Measurements from ENCODE around the gene DNHD1.

The DNHD1 gene

DNA sequence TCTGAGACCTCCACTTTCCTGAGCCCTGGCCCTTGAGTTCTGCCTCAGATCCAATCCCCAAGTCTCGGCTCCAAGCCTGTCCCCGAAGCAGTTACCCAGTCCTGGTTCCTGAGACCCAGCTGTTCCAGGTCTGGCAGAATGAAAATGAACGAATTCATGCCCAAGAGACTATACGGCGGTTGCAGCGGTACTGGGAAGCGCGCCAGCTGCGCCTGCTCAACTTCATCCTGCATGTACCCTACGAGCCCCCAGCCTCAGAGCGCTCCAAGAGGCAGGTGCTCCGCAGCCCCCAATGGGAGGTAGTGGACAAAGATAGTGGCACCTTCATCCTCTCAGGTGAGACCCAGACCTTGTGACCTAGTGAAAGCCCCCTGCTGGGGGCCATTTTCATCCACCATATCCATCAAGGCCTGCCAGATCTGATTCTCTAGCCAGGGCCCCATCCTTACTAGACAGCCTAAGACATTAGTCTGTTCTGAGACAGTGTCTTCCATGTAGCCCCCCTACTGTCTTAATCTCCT lies 42.7 kb downstream of the DNHD1 start:
- Histone ChIP-seq H3K4me3 (ENCODE audit: low read length) (no peak overlapping the region), H3K27me3 (ENCODE audit: insufficient read depth, low read length) (no peaks in the 10 kb centered on the region), H3K9ac (ENCODE audit: low read depth, low read length) (no peak overlapping the region), H3K4me1 (ENCODE audit: insufficient read depth, low read length) (0 out of 2 replicates have a peak, but pooled peaks cover 3% of the 10 kb centered on the region), H3K36me3 (ENCODE audit: insufficient read depth, low read length) (no peaks in the 10 kb centered on the region), H3K27ac (ENCODE audit: low read depth, low read length) (no peak overlapping the region), H3K9me3 (ENCODE audit: insufficient read depth, low read depth, low read length) (no peaks in the 10 kb centered on the region)
- WGBS: 97% methylated on average over 12 of the region's 12 CpGs

DNA sequence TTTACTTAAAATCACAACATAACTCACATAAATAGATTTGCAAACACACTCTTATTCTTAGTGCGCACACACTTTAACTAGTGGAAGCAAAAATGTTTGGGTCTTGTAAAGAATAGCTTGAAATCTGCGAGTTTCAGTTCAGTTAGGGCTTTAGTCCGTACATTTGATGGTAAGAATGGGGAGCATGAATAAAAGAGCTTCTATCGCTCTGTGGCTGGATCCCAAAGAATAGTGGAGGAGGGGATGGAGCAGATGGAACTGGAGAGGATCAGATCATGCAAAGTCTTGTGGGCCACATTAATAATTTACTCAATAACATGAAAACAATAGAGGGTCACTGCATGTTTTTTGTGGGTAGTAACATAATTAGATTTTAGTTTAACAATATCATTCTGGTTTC lies 44.3 kb downstream of the DNHD1 start:
- no peaks in the 10 kb centered on the region for H3K27me3 ChIP-seq (ENCODE audit: insufficient read depth, low read length)

DNA sequence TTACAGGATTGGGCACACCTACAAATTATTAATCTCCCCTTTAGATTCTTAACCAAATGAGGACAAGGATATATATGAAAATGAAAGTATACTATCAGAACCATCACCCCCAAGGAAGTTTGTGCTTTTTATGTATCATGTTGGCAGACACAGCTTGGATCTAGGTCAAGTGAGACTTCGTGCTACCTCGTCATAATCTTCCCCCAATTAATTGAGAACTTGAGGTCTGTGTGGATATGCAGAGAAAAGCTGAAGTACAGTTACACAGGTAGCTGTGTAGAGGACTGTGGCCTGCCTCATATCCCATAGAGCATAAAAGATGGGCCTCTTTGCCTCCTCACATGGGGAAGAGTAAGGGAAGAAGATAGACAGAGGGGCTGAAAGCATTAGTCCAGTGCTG lies 45.6 kb downstream of the DNHD1 start:
- 92% methylated on average over 2 of the region's 2 CpGs for WGBS
- H3K9ac ChIP-seq (ENCODE audit: low read depth, low read length): no peak overlapping the region
- H3K36me3 ChIP-seq (ENCODE audit: insufficient read depth, low read length): no peaks in the 10 kb centered on the region
- no peak overlapping the region for H3K27ac ChIP-seq (ENCODE audit: low read depth, low read length)
- no peaks in the 10 kb centered on the region for H3K9me3 ChIP-seq (ENCODE audit: insufficient read depth, low read depth, low read length)
- H3K4me3 ChIP-seq (ENCODE audit: low read length): no peak overlapping the region
- 0 out of 2 replicates have a peak, but pooled peaks cover 3% of the 10 kb centered on the region for H3K4me1 ChIP-seq (ENCODE audit: insufficient read depth, low read length)
- H3K27me3 ChIP-seq (ENCODE audit: insufficient read depth, low read length): no peaks in the 10 kb centered on the region

More for the DNA sequence above, 44.3 kb downstream of the DNHD1 start:
- H3K4me1 ChIP-seq (ENCODE audit: insufficient read depth, low read length): 0 out of 2 replicates have a peak, but pooled peaks cover 3% of the 10 kb centered on the region
- no peaks in the 10 kb centered on the region for H3K36me3 ChIP-seq (ENCODE audit: insufficient read depth, low read length)
- no peaks in the 10 kb centered on the region for H3K9me3 ChIP-seq (ENCODE audit: insufficient read depth, low read depth, low read length)
- H3K9ac ChIP-seq (ENCODE audit: low read depth, low read length): no peak overlapping the region
- no peak overlapping the region for H3K27ac ChIP-seq (ENCODE audit: low read depth, low read length)
- WGBS: 91% methylated on average over 3 of the region's 4 CpGs
- H3K4me3 ChIP-seq (ENCODE audit: low read length): no peak overlapping the region

DNA sequence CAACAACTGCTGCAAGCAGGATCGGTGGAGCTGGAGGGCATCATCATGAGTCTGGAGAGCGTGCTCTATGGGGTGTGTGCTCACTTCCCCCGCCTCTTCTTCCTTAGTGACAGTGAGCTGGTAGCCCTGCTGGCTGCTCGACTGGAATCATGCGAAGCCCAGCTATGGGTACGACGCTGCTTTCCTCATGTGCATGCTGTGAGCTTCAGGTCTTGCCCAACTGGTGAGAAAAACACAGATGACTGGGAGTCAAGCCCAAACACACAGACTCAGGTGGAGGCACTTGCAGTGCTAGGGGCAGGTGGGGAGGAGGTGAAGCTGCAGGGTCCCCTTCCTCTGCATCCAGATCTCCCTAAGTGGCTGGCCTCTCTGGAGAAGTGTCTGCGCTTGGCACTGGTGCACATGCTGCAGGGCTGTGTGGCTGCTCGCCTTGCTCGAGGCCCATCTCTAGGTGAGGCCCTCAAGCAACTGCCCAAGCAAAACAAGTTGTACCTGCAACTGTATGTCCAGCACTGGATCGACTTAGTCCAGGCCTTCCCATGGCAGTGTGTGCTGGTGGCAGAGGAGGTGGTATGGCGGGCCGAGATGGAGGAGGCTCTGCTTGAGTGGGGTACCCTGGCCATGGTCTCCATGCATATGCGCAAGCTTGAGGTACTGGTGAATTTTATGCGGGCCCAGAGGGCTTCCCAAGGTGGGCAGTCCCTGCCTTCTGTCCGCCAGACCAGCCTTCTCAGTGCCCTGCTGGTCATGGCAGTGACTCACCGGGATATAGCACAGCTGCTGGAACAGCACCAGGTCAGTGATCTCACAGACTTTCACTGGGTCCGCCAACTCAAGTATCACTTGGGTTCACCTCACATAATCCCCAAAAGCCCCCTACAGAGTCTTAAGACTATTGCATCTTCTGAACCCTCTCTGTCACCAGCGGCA lies 48.1 kb downstream of the DNHD1 start:
- Histone ChIP-seq H3K4me1 (ENCODE audit: insufficient read depth, low read length) (no peaks in the 10 kb centered on the region), H3K4me3 (ENCODE audit: low read length) (no peak overlapping the region), H3K9me3 (ENCODE audit: insufficient read depth, low read depth, low read length) (no peaks in the 10 kb centered on the region), H3K27ac (ENCODE audit: low read depth, low read length) (no peak overlapping the region), H3K27me3 (ENCODE audit: insufficient read depth, low read length) (no peaks in the 10 kb centered on the region), H3K36me3 (ENCODE audit: insufficient read depth, low read length) (no peaks in the 10 kb centered on the region), H3K9ac (ENCODE audit: low read depth, low read length) (no peak overlapping the region)
- 93% methylated on average over 18 of the region's 19 CpGs for WGBS

DNA sequence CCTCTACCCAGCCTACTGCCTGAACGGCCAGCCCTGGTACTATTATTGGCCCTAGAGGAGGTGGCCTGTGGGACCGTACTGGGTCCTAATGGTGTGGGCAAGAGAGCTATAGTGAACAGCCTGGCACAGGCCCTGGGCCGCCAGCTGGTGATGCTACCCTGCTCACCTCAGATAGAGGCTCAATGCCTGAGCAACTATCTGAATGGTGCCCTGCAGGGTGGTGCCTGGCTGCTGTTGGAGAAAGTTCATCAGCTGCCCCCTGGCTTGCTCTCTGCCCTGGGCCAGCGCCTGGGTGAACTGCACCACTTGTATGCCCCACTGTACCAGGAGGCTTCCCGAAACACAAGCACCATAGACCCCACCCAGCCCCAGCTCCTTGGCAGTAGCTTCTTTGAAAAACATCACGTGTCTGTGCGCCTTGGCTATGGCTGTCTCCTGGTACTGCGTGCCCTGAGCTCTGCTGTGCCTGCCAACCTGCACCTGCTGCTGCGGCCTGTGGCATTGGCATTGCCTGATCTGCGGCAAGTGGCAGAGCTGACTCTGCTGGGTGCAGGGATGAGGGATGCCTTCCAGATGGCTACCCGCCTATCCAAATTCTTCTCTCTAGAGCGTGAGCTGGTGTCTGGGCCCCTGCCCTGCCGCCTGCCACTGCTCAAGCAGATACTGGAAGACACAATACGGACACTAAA lies 49.0 kb downstream of the DNHD1 start:
- no peaks in the 10 kb centered on the region for H3K9me3 ChIP-seq (ENCODE audit: insufficient read depth, low read depth, low read length)
- H3K9ac ChIP-seq (ENCODE audit: low read depth, low read length): no peak overlapping the region
- 95% methylated on average over 14 of the region's 14 CpGs for WGBS
- no peak overlapping the region for H3K4me3 ChIP-seq (ENCODE audit: low read length)
- H3K36me3 ChIP-seq (ENCODE audit: insufficient read depth, low read length): no peaks in the 10 kb centered on the region
- no peaks in the 10 kb centered on the region for H3K4me1 ChIP-seq (ENCODE audit: insufficient read depth, low read length)
- H3K27me3 ChIP-seq (ENCODE audit: insufficient read depth, low read length): no peaks in the 10 kb centered on the region
- no peak overlapping the region for H3K27ac ChIP-seq (ENCODE audit: low read depth, low read length)

DNA sequence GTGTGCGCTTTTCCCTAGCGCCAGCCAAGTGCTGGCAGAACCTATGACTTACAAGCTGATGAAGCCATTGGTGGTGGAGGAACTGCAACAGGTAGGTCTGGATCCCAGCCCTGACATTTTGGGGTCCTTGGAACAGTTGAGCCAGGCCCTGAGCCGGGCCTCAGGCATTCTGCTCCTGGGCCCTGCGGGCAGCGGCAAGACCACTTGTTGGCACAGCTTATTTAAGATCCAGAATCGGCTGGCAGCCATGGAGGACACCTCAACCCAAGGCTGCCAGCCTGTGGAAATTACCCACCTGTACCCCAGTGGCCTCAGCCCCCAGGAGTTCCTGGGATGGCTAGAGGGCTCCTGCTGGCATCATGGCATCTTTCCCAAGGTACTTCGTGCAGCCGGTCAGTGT lies 49.7 kb downstream of the DNHD1 start:
- Histone ChIP-seq H3K9ac (ENCODE audit: low read depth, low read length) (no peak overlapping the region), H3K4me3 (ENCODE audit: low read length) (no peak overlapping the region), H3K36me3 (ENCODE audit: insufficient read depth, low read length) (no peaks in the 10 kb centered on the region), H3K27ac (ENCODE audit: low read depth, low read length) (no peak overlapping the region), H3K27me3 (ENCODE audit: insufficient read depth, low read length) (no peaks in the 10 kb centered on the region), H3K9me3 (ENCODE audit: insufficient read depth, low read depth, low read length) (no peaks in the 10 kb centered on the region), H3K4me1 (ENCODE audit: insufficient read depth, low read length) (no peaks in the 10 kb centered on the region)
- 95% methylated on average over 8 of the region's 8 CpGs for WGBS

DNA sequence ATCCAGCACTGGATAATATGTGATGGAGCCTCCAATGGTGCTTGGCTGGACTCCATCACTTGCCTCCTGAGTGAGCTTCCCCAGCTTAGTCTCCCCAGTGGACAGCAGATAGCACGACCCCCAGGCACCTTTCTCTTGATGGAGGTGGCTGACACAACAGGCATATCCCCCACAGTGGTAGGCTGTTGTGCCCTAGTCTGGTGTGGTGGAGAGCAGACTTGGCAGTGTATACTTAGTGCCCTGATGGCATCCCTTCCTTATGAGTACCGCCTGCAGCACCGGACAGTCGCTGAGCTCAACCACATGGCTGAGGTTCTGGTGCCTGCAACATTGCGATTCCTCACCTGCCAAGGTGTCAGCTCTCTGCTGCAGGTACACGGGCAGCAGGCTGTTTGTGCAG lies 50.1 kb downstream of the DNHD1 start:
- H3K9ac ChIP-seq (ENCODE audit: low read depth, low read length): no peak overlapping the region
- H3K9me3 ChIP-seq (ENCODE audit: insufficient read depth, low read depth, low read length): no peaks in the 10 kb centered on the region
- no peaks in the 10 kb centered on the region for H3K27me3 ChIP-seq (ENCODE audit: insufficient read depth, low read length)
- H3K4me1 ChIP-seq (ENCODE audit: insufficient read depth, low read length): no peaks in the 10 kb centered on the region
- 94% methylated on average over 6 of the region's 6 CpGs for WGBS
- H3K36me3 ChIP-seq (ENCODE audit: insufficient read depth, low read length): no peaks in the 10 kb centered on the region
- H3K4me3 ChIP-seq (ENCODE audit: low read length): no peak overlapping the region
- H3K27ac ChIP-seq (ENCODE audit: low read depth, low read length): no peak overlapping the region

DNA sequence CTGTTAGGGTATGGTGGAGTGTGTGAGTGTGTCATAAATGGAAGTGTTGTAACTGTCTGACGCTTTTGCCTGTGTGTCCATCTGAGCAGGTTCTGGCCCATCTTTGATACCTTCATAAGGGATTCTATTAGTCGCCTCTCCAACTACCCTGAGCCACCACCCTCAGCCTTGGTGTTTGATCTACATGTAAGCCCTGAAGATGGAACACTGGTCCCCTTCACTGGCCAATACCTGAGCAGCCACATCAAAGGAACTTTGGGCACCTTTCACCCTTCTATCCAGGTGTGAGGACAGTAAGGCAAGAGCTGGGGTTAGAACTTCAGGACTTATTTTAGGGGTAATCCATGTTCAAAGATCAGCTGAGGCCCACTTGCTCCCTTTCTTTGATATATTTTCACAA lies 51.0 kb downstream of the DNHD1 start:
- Histone ChIP-seq H3K9ac (ENCODE audit: low read depth, low read length) (no peak overlapping the region), H3K36me3 (ENCODE audit: insufficient read depth, low read length) (no peaks in the 10 kb centered on the region), H3K4me3 (ENCODE audit: low read length) (no peak overlapping the region), H3K4me1 (ENCODE audit: insufficient read depth, low read length) (no peaks in the 10 kb centered on the region), H3K27ac (ENCODE audit: low read depth, low read length) (no peak overlapping the region), H3K9me3 (ENCODE audit: insufficient read depth, low read depth, low read length) (no peaks in the 10 kb centered on the region), H3K27me3 (ENCODE audit: insufficient read depth, low read length) (no peaks in the 10 kb centered on the region)
- WGBS: 98% methylated on average over 2 of the region's 2 CpGs

DNA sequence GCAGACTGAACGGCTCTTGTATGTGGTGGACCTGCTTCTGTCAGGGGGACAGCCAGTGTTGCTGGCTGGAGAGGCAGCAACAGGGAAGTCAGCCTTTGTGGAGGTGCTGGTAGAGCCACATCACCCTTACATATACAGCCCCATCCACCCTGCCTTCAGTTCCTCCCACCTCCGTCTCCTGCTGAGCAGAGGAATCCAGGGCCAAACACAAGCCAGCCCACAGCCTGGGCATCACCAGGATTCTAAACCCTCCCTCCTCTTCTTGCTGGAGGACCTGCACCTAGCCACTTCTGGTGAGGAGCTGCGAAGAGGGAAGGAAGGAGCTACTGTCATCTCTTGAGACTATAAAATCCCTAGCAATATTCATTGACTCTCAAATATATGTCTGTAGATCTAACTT lies 51.6 kb downstream of the DNHD1 start:
- Histone ChIP-seq H3K4me3 (ENCODE audit: low read length) (no peak overlapping the region), H3K27me3 (ENCODE audit: insufficient read depth, low read length) (no peaks in the 10 kb centered on the region), H3K36me3 (ENCODE audit: insufficient read depth, low read length) (no peaks in the 10 kb centered on the region), H3K9ac (ENCODE audit: low read depth, low read length) (no peak overlapping the region), H3K4me1 (ENCODE audit: insufficient read depth, low read length) (no peaks in the 10 kb centered on the region), H3K27ac (ENCODE audit: low read depth, low read length) (no peak overlapping the region), H3K9me3 (ENCODE audit: insufficient read depth, low read depth, low read length) (no peaks in the 10 kb centered on the region)
- 84% methylated on average over 3 of the region's 3 CpGs for WGBS

DNA sequence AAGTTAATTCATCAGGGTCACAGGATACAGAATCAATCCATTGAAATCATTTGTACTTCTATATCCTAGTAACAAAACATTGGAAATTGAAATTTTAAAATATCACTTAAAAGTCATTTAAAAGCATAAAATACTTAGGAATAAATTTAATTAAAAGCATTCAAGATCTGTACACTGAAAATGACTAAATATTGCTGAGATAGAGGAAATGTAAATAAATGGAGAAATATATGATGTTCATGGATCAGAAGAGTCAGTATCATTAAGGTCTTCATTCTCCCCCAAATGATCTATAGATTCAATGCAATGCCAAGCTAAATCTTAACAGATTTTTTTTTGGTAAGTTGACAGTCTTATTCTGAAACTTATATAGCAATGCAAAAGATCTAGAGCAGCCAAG lies 56.6 kb downstream of the DNHD1 start:
- no peaks in the 10 kb centered on the region for H3K36me3 ChIP-seq (ENCODE audit: insufficient read depth, low read length)
- no peaks in the 10 kb centered on the region for H3K27me3 ChIP-seq (ENCODE audit: insufficient read depth, low read length)
- H3K9ac ChIP-seq (ENCODE audit: low read depth, low read length): no peak overlapping the region
- H3K9me3 ChIP-seq (ENCODE audit: insufficient read depth, low read depth, low read length): no peaks in the 10 kb centered on the region
- no peaks in the 10 kb centered on the region for H3K4me1 ChIP-seq (ENCODE audit: insufficient read depth, low read length)
- H3K4me3 ChIP-seq (ENCODE audit: low read length): no peak overlapping the region
- H3K27ac ChIP-seq (ENCODE audit: low read depth, low read length): no peak overlapping the region

Data from HUES64 (cell line).